8988T (cell line): ENCODE measurements around the gene SLC4A2.

Experiments used
- DNase-seq: peaks from one replicate; pipeline ENCODE4 v3.0.0; 2011

SLC4A2 gene

DNA sequence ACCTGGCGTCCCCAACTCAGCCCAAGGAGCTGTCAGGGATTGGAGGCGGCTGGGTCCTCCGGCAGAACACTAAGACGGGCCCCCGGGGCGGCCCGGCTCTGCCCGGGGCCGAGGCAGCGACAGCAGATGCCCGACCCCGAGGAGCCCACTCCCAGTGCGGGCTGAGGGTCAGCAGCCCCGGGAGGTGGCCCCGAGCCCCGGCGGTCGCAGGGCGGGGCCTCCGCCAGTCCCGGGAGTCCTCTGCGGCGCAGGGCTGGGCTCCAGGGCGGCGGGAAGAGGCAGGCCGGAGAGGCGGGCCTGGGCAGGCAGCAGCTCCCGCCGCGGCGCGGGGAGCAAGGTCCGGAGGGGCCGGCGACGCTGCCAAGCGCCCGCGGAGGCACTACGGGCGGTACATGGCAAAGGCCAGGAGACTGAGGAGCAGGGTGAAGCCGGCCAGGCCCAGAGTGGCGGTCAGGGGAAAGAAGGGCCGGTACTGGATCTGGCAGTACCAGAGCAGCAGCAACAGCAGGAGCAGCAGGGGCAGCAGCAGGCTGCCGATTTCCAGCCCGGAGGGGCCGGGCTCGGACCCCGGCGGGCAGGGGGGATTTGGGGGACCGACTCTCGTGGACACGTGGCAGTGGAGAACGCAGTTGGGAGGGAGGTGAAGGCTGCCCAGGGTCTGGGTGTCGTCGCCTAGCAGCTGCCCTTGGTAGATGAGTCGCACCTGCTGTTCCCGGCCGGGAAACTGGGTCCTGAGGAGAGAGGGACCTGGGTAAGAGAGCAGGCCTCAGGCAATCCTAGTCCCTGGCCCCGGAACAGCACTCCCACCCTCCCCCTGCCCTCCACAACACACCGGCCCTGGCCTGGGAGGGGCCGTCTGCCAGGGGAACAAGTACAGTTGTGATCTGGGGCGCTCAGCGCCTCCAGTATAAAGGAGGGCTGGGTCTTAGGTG is 22.0 kb downstream of the SLC4A2 start:
- no peak for DNase-seq

- no peak for DNase-seq
Observed at GRCh38 chr7:151082141-151083070, 23.0 kb downstream of the SLC4A2 start.

DNA sequence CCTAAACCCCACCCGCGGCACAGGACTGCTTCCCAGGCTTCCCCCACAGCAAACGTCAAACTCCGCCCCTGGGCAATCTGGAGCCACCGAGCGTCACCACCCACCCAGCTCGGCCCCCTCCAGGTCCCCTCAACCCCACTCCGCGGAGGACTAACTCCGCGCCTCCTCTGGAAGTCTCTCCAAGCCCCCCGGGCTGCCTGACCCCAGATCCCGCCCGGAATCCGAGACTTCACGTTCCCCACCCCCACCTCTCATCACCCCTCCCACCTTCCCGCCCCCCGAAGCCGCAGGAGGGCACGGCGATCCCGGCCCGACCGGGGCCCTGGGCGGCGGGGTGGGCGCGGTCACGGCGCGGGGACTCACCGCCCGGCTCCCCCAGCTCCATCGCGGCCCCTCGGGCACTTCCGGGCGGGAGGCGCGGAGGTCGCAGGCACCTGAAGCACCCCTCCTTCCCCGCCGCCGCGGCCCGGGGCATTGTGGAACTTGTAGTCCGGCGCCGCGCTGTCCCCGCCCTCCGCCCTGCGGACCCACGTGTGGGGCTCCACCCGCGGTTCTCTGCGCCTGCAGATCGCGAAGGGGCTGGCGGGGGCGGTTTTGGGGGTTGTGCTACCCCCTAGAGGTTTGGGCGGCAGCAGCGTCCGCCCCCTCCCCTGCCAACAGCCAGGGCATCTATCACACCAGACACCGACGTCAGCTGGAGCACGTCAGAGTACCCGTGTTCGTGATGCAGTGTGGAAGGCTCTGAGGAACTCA is 23.9 kb downstream of the SLC4A2 start, which contains the start of gene TMUB1:
TSS of gene TMUB1 (minus strand) at position 423 of the 753 bp plus-strand sequence. CDS start 930 bp downstream, outside the sequence.
- no peak for DNase-seq

DNA sequence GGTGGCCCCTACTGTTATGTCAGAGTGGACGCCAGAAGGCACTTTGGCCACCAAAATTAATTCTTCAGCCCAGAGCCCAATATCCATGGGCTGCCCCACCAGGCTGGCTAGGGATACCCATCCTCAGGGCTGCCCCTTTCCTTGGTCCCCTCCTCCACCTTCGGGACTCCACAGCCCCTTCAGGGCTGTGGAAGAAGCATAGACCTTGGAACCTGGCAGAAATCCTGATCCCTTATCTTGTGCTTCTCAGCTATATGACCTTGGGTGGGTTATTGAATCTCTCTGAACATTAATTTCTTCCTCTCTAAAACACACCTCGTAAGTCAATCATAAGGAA is 24.4 kb downstream of the SLC4A2 start:
- no peak for DNase-seq

GRCh38 chr7:151085329-151085690 is 25.9 kb downstream of the SLC4A2 start:
- DNase-seq: no peak

- peak; percentile 90 for DNase-seq
Observed at GRCh38 chr7:151085691-151086620, 26.6 kb downstream of the SLC4A2 start, which contains the start of gene AGAP3. Gene AGAP3, plus strand, starts transcription at chr7:151086475. Its CDS starts 267 bp downstream, at chr7:151086742.

DNA sequence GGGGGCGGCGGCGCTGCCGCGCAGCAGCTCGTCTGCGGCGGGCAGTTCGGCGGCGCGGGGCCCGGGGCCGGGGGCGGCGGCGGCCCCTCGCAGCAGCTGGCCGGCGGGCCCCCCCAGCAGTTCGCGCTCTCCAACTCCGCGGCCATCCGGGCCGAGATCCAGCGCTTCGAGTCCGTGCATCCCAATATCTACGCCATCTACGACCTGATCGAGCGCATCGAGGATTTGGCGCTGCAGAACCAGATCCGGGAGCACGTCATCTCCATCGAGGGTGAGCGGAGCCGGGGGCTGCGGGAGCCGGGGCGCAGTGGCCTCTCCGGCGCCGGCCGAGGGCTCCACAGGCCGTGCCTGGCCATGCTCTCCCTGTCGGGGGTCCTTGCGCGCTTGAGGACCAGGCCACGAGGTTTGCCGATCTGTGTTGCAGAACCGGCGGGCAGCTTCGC is 27.4 kb downstream of the SLC4A2 start:
- DNase-seq: no peak

GRCh38 chr7:151087245-151088018 is 28.0 kb downstream of the SLC4A2 start:
- DNase-seq: no peak

- no peak for DNase-seq
Observed at GRCh38 chr7:151088019-151088855, 28.8 kb downstream of the SLC4A2 start.

GRCh38 chr7:151088856-151089699 is 29.7 kb downstream of the SLC4A2 start:
- no peak for DNase-seq

DNA sequence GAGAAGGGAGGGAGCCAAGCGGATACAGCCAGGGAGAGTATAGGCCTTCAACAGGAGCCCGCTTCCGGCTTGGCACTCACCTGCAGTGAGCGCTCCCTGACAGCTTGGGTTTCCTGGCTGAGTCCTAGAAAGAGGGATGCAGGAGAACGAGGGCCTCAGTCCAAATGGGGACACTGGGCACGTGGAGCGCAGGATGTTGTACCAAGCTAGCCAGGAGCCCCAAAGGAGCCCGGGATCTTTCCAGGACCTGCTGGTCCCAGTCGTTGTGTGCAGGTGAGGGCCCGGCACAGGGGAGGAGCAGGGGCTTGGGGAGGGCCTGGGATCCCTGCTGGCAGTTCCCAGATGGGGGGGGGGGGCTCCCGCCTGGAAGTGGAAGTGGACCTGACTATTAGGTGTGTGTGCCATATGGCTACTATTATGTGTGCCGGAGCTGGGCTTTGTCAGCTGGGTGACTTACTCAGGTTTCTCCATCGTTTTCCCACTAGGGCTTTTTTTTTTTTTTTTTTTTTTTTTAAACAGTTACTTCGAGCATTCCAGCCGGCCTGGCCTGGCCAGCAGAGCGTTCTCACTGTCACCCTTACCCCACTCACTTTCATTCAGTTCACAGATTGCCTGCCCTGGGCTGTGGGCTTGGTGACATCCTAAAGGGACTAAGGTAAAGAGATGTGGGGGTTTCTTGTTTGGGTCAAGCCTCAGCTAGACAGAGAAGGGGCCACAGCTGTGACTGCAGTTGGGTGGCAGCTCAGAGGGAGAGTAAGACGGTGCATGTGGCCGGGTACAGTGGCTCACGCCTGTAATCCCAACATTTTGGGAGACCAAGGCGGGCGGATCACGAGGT is 30.7 kb downstream of the SLC4A2 start:
- DNase-seq: no peak

GRCh38 chr7:151091003-151091402 is 31.6 kb downstream of the SLC4A2 start:
- DNase-seq: no peak

DNA sequence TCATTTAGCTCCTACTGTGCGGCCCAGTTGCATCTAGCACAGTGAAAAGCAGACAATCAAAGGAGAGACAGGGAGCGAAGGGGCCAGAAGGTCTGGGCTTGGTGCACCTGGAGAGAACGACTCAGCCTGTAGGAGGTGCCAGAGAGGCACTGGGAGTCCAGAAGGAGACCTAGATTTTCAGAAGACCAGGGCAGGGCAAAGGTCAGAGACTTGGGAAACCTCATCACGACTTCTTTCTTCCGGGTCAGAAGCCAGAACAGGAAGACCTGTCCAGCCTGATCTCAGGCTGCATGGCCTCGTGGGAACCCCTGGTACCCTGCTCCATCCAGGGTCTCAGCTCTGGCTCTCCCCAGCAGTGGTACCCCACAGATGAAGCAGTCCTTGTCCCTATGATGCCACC is 32.0 kb downstream of the SLC4A2 start:
- DNase-seq: no peak

- no peak for DNase-seq
Observed at GRCh38 chr7:151091988-151092387, 32.6 kb downstream of the SLC4A2 start.

GRCh38 chr7:151093748-151094147 is 34.4 kb downstream of the SLC4A2 start:
- no peak for DNase-seq

GRCh38 chr7:151094675-151095074 is 35.3 kb downstream of the SLC4A2 start:
- DNase-seq: no peak

DNA sequence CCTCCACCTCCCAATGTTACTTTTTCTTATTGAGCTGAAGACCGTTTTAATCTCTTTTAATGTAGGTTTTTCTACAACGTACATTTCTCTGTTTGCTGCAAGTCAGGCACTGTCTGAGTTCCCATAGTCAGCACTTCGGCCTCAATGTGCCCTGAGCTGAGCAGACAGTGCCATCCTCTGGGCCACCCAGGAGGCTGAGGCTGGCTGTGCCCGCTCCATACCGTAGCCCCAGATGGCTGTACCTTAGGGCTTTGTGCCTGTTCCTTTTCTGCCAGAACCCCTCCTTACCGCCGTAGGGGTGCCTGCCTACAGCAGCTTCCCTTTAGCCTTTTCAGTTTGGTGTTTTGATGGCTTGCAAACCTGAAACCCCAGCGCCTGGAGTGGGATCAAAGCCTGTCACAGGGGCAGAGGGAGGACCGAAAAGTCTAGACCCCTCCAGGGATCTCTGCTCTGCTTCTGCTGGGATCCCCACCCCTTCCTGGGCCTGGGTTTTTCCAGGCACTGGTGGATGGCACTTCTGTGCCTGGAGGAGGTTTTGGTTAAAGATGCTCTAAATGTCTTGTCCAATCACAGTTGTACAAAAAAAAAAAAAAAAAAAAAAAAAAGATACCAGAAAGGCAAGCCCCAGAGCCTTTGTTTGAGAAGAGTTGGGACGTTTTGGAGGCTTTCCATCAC is 35.9 kb downstream of the SLC4A2 start:
- no peak for DNase-seq
